GM12892 (cell line): ENCODE measurements around the gene AUNIP.

Experiments
- POLR2A ChIP-seq: IDR thresholded peaks from 2 replicates; pipeline ENCODE4 v1.6.1; 2011; ENCODE audit warnings: low read depth, low read length, control low read depth
- POLR2AphosphoS5 ChIP-seq: IDR thresholded peaks from 2 replicates; pipeline ENCODE4 v1.6.1; 2011; ENCODE audit warnings: low read depth, low read length, control low read depth
- TAF1 ChIP-seq: IDR thresholded peaks from 2 replicates; pipeline ENCODE4 v1.6.1; 2011; ENCODE audit warnings: low read depth, mild to moderate bottlenecking, control low read depth, low read length, borderline replicate concordance

GRCh38 chr1:25814549-25815087, 44.6 kb downstream of the AUNIP start:
- TF ChIP-seq POLR2A, result no peak
- TF ChIP-seq TAF1, result no peak
- no peak for TF ChIP-seq POLR2AphosphoS5
